ENCODE data around the gene HNF1B.
"Not testable (repeated sequence)": the region's sequence is repeated elsewhere in the genome, so short reads cannot be mapped to it uniquely, and the experiment has no call there.

Gene HNF1B

GRCh38 chr17:37699285-37699973, 45.4 kb downstream of the HNF1B start:
- no peak for DNase-seq

DNA sequence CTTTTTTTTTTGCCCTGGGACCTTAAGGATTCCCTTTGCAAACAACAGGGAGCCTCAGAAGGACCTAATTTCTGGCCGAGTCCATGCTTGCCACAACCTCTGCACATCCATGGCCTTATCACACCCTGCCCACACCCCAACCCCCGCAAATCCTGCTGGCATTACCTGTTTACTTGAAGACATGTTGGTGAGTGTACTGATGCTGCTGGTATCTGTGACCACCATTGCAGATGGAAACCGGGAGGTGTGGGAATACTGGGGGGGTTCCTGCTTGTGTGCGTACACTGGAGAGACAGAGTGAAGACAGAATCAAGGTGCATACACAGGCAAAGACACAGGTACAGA, 46.0 kb downstream of the HNF1B start:
- no peak for DNase-seq

DNA sequence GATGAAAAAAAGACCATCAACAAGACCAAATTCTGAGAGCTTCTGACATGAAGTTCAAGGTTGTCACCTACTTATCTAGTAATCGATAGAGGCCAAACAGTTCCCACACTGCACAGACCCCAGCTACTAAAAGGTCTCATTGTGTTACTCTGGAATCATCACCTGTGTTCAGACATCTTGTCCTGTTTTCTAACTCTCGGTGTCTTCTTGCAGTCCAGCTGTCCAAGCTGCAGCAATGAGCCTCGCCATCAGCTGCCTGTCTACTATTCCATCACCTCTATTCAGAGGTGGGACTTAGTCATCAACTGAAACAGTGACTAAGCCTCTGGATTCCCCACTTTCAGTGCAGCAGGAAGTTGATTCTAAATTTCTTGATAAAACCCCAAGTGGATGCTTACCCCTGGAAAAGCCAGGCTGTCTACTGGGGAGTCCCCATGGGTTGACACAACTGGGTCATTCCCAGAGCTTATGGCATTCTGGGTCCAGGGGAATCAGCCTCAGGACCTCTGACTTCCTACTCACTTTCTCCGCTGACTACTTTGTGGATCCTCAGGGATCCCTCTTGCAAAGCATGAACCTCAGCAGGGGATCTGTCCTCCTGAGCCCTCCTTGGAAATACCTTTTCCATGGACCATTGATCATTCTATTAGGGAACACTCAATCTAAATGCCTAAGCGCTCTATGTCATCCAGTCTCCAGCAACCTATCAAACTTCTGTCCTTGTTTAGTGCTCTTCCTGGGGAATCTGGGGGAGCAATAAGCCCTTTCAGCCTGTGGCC, 46.5 kb downstream of the HNF1B start:
- DNase-seq, result no peak

- DNase-seq, result no peak
Observed at GRCh38 chr17:37697381-37697780, 47.5 kb downstream of the HNF1B start.

DNA sequence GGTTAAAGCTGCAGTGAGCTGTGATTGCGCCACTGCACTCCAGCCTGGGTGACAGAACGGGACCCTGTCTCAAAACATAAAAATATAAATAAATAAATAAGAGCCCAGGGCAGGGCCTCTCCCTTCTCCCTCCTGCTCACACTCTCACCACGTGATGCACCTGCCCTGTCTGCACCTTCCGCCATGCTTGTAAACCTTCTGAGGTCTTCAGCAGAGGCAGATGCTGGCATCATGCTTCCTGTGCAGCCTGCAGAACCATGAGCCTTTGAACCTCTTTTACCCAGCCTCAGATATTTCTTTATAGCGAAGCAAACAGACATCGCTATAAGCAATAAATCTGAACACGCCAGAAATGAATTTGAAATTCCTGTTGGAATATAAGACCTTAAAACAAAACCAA, 48.5 kb downstream of the HNF1B start:
- no peak for DNase-seq

- DNase-seq, result no peak
Observed at GRCh38 chr17:37695726-37696125, 49.1 kb downstream of the HNF1B start.

- no peak for DNase-seq
Observed at GRCh38 chr17:37694734-37695133, 50.1 kb downstream of the HNF1B start.

DNA sequence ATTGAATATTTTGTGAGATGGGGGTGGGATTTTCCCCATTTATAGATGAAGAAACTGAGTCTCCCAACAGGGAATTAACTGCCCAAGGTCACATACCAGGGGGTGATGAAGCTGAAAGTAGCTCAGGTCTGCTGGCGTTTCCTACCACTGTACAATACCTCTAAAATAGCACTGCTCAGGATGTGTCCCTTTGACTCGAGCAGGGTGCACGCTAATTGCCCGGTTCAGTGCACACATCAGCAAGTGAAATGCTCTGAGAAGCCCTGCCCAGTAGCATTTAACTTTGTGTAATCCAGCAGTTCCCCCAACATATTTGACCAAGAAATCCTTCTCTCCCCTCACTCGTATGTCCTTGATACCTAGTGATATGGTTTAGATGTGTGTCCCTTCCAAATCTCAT, 51.5 kb downstream of the HNF1B start:
- no peak for DNase-seq

- DNase-seq, result no peak
Observed at GRCh38 chr17:37691807-37692206, 53.1 kb downstream of the HNF1B start.

- no peak for DNase-seq
Observed at GRCh38 chr17:37689317-37689716, 55.5 kb downstream of the HNF1B start.

DNA sequence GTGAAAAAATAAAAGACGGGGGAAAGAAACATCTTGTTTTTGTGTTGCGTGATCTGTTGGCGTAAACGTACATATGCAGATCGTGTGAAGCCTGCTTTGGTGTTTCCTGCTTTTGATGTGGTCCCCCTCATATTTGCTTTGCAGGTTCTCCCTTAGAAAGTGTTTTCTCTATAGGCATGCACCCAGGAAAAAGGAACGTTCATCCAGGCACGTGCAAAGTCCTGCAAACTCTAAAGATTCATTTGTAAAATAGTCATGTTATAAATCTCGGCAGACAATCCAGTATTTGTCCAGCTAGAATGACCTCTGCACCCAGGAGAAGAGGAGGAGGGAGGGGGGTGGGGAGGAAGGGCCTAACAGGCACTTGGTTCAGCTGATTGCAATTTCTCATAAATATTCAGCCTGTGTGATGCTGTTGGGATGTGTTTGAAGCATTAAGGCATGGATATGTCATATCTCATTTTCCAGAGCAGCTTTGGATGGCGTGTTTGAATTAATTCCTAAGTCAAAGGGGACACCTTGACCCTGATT, 61.3 kb downstream of the HNF1B start:
- no peak for DNase-seq

DNA sequence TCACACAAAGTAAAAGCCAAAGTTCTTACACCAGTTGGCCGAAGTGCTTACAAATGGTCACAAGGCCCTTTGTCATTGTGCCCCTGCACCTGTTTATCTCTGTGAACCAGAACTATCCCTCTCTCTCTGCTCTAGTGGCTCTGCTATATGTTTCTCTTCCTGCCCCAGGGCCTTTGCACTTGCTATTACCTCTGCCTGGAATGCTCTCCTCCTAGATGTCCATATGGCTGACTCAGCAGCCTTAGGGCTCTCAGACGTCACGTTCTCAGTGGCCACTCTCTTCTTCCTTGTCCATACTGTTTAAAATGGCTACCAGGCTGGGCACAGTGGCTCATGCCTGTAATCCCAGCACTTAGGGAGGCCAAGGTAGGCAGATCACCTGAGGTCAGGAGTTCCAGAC, 62.9 kb downstream of the HNF1B start:
- no peak for DNase-seq

DNA sequence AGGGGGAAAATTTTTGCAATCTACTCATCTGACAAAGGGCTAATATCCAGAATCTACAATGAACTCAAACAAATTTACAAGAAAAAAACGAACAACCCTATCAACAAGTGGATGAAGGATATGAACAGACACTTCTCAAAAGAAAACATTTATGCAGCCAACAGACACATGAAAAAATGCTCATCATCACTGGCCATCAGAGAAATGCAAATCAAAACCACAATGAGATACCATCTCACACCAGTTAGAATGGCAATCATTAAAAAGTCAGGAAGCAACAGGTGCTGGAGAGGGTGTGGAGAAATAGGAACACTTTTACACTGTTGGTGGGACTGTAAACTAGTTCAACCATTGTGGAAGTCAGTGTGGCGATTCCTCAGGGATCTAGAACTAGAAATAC, 64.9 kb downstream of the HNF1B start:
- not testable (repeated sequence) for DNase-seq

- DNase-seq, result no peak
Observed at GRCh38 chr17:37678036-37678435, 66.8 kb downstream of the HNF1B start.

DNA sequence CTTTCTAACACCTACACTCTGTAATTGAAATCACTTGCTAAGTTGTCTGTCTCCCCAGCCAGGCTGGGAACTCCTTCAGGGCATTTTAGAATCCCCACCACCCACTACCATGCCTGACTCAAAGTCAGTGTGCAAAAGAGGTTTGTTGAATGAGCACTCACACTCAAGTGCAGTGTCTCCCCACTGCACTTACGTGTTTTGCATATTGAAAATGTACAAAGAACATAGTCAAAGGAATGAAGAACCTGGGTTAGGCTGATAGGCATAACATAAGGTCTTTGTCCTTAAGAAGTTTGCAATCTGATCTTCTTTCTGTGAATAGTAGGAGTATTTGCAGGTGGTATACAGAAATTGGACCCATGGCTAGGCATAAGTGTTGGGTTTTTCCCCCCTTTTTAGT, 67.8 kb downstream of the HNF1B start:
- DNase-seq, result no peak

- DNase-seq, result no peak
Observed at GRCh38 chr17:37676115-37676925, 68.5 kb downstream of the HNF1B start.

GRCh38 chr17:37674511-37674910, 70.3 kb downstream of the HNF1B start:
- no peak for DNase-seq

GRCh38 chr17:37673386-37673785, 71.5 kb downstream of the HNF1B start:
- DNase-seq, result no peak

DNA sequence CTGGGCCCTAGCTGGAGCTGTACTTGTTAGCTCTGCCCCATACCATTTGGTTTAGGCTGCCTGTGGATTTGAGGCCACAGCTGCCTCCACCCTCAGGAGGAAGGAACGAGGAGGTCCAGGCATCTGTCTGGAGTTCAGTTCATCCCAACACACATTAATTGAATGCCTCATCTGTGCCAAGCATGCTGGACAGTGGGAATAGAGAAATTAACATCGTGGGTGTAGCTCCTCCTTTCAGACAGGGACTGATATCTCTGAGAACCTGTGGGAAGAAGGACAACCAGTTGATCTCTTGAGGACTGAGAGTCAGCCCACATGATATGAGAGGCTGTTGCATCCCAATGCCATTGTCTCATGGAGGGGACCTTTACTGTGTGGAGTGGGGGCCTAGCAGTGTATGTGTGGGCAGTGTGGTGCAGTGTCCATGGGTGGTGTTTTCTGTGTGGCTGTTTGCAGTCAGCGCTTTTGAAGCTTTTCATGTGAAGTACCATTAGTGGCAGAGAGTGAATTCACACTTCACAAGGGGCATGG, 72.2 kb downstream of the HNF1B start:
- no peak for DNase-seq

- no peak for DNase-seq
Observed at GRCh38 chr17:37671824-37672547, 72.9 kb downstream of the HNF1B start.

DNA sequence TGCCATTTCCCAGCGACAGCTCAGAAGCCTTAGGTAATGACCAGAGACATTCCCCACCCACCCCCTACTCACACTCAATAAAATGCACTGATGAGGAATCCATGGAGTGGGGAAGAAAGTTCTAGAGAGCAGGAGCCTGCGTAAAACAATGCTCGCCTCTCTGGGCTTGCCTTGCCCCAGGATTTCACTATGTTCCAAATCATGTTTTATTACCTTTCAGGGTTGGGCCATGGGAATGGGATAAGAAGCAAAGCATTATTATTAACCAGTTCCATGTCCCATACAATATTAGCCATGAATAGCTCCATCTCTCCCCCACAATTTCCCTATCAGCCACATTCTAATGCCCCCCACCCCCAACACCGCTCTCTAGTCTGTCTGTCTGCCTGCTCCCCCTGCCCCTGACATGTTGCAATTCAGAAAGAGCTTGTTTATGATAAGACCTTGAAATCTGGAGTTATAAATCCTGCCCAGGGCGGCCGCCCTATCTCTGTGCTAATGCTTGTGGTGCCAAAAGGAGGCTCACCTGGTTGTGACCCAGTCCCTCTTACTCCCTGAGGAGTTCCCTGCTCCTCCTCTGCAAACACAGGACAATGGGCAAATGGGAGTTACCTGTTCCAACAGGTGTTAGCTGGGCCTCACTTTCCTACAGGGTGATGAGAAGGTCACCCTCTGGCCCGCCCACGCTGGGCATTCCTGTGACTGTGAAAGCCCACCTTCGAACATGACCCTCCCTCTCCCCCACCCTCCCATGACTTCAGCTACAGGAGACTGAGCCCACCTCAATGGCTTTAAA, 73.6 kb downstream of the HNF1B start:
- DNase-seq, result no peak

DNA sequence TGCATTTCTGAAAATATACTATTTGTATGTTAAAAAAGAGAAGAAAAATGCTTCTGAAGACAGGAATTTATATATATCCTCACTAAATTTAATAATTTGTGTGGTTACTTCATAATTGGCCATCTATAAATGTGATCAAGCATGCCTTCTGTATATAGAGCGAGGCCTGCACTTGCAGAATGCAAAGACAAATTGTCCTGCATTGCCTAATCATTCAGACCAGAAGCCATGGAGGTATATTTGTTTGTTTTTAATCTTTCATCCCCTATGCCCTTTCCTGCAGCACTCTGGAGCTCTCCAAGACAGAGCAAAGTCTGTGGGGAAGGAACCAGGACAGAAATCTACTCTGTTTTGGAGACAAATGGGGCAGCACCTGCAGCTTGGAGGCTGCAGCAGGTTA, 77.8 kb downstream of the HNF1B start:
- no peak for DNase-seq
